Hepatocyte (in vitro differentiated cells): ENCODE data around the gene ACYP2. TPM values are rescaled to one million over a fixed set of nuclear protein-coding genes. Genes with fewer than 3 reads are reported as not detected.

ENCODE experiments used
- DNase-seq: peaks from one replicate; pipeline ENCODE4 v3.0.0-alpha.2; 2016; ENCODE audit warnings: low spot score
- H2AFZ ChIP-seq: fragments of 200-600 bp; sonication (generic); 2 replicates; pipeline ENCODE4 v1.6.0; 2016; ENCODE audit warnings: antibody characterized with exemption, mild to moderate bottlenecking
- H3K27ac ChIP-seq: fragments of 200-600 bp; sonication (generic); 2 replicates; pipeline ENCODE4 v1.5.1; 2016; ENCODE audit warnings: mild to moderate bottlenecking
- H3K27me3 ChIP-seq: fragments of 200-600 bp; sonication (generic); 2 replicates; pipeline ENCODE4 v1.6.1; 2016
- H3K36me3 ChIP-seq: fragments of 200-600 bp; sonication (generic); replicated peaks from 2 replicates; pipeline ENCODE4 v1.5.1; 2016; ENCODE audit warnings: low read depth; ENCODE audit not compliant: insufficient read depth
- H3K4me1 ChIP-seq: fragments of 200-600 bp; sonication (generic); 2 replicates; pipeline ENCODE4 v1.5.1; 2016; ENCODE audit warnings: mild to moderate bottlenecking, moderate library complexity; ENCODE audit not compliant: insufficient read depth
- H3K4me2 ChIP-seq: fragments of 200-600 bp; sonication (generic); 2 replicates; pipeline ENCODE4 v1.6.0; 2016
- H3K4me3 ChIP-seq: fragments of 200-600 bp; sonication (generic); 2 replicates; pipeline ENCODE4 v1.5.1; 2016; ENCODE audit warnings: mild to moderate bottlenecking
- H3K79me2 ChIP-seq: fragments of 200-600 bp; sonication (generic); 2 replicates; pipeline ENCODE4 v1.6.0; 2017; ENCODE audit warnings: mild to moderate bottlenecking
- H3K9me2 ChIP-seq: fragments of 200-600 bp; sonication (generic); replicated peaks from 2 replicates; pipeline ENCODE4 v1.6.0; 2017; ENCODE audit warnings: mild to moderate bottlenecking; ENCODE audit not compliant: insufficient read depth
- H3K9me3 ChIP-seq: fragments of 200-600 bp; sonication (generic); 2 replicates; pipeline ENCODE4 v1.5.1; 2016; ENCODE audit warnings: low read depth, mild to moderate bottlenecking
- H4K20me1 ChIP-seq: fragments of 200-600 bp; sonication (generic); 2 replicates; pipeline ENCODE4 v1.6.0; 2016; ENCODE audit warnings: mild to moderate bottlenecking; ENCODE audit not compliant: insufficient read depth, poor library complexity, severe bottlenecking
- EZH2 ChIP-seq: fragments of 200-600 bp; sonication (generic); IDR thresholded peaks from 2 replicates; pipeline ENCODE4 v1.6.1; 2016; ENCODE audit warnings: antibody characterized with exemption, mild to moderate bottlenecking, borderline replicate concordance
- EZH2phosphoT487 ChIP-seq: fragments of 200-600 bp; sonication (generic); IDR thresholded peaks from one replicate; pipeline ENCODE4 v1.6.1; 2018; ENCODE audit warnings: antibody characterized with exemption, mild to moderate bottlenecking, low read depth, moderate library complexity; ENCODE audit not compliant: unreplicated experiment, severe bottlenecking
- WGBS: methylation state at CpG from one replicate; pipeline ENCODE4 v1.1.6; 2016; ENCODE audit warnings: low lambda C conversion rate; ENCODE audit errors: missing lambda C conversion rate; 5-methylcytosine and 5-hydroxymethylcytosine counted together
- polyA plus RNA-seq: library from polyadenylated mRNA; unstranded; fragments of >200 nt; fragmentation: Nextera tagmentation; extraction: Ambion mirVana; gene quantifications from 2 replicates; pipeline ENCODE4 v1.2.1, GENCODE V29; 2016
- total RNA-seq: library from RNA; depleted of rRNA; stranded (reverse); fragments of >200 nt; gene quantifications from 2 replicates; pipeline ENCODE4 v1.2.3, GENCODE V29; 2014
- TF ChIP-seq, protein P1 (sequence below): fragments of 200-600 bp; sonication (generic); IDR thresholded peaks from 2 replicates; pipeline ENCODE4 v1.5.1; 2016; ENCODE audit warnings: antibody characterized with exemption, mild to moderate bottlenecking; ENCODE audit not compliant: poor library complexity

ACYP2 gene
- total and polyA plus RNA-seq, 2 experiments from 2014 or later, result 22.5 to 30.9 TPM

DNA sequence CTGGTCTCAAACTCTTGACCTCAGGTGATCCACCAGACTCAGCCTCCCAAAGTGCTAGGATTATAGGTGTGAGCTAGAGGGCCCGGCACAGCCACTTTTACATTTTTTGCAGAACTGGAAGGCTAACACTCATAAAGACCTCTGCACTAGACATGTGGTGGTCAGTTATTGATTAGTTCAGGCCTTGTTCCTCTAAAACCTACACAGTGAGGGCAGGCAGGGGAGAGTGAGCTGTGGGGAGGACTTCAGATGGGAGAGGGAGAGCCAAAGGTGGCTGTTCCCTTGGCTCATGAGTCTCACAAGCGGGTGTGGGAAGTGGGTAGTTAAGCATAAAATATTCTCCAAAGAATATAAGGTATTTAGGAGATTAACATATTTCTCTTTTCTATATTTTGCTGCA, 29.3 kb upstream of the ACYP2 start:
- Histone ChIP-seq H3K9me2 (no peaks in the 10 kb centered on the region), H2AFZ (no peak overlapping the region), H3K4me3 (no peak overlapping the region), H3K27ac (no peak overlapping the region), H3K4me1 (peaks cover 11% of the 10 kb centered on the region), H3K4me2 (no peak overlapping the region), H4K20me1 (no peaks in the 10 kb centered on the region), H3K9me3 (no peaks in the 10 kb centered on the region), H3K79me2 (no peaks in the 10 kb centered on the region), H3K36me3 (no peaks in the 10 kb centered on the region), H3K27me3 (no peaks in the 10 kb centered on the region)
- no peak for DNase-seq
- TF ChIP-seq EZH2 (no peak), EZH2phosphoT487 (no peak)
- TF ChIP-seq, protein P1, sequence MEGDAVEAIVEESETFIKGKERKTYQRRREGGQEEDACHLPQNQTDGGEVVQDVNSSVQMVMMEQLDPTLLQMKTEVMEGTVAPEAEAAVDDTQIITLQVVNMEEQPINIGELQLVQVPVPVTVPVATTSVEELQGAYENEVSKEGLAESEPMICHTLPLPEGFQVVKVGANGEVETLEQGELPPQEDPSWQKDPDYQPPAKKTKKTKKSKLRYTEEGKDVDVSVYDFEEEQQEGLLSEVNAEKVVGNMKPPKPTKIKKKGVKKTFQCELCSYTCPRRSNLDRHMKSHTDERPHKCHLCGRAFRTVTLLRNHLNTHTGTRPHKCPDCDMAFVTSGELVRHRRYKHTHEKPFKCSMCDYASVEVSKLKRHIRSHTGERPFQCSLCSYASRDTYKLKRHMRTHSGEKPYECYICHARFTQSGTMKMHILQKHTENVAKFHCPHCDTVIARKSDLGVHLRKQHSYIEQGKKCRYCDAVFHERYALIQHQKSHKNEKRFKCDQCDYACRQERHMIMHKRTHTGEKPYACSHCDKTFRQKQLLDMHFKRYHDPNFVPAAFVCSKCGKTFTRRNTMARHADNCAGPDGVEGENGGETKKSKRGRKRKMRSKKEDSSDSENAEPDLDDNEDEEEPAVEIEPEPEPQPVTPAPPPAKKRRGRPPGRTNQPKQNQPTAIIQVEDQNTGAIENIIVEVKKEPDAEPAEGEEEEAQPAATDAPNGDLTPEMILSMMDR, result no peak
- WGBS, result 89% methylated on average over 2 of the region's 2 CpGs

DNA sequence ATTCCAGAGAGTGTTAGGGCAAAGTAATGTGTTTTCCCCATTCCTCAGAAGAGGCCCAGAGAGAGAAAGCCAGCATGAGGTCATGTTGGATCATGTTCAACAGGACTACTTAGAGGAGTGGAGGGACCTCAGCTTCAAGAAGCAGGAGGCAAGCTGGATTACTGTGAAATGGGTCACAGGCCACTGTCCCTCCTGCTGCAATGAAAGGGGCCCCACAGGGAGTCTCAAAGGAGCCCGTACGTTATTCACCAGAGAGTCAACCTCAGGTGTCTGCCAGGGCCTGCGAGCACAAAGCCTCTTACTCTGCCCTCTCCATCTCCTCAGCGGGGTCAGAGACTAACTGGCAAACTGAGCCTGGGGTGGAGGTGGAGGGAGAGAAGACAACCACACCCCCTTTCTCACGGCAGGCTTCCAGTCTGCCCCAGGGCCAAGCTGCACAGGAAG, 27.2 kb upstream of the ACYP2 start:
- peak; percentile 20 for DNase-seq
- Histone ChIP-seq H3K27ac (peak overlapping the region; percentile 5), H2AFZ (no peak overlapping the region), H3K9me3 (no peaks in the 10 kb centered on the region), H3K27me3 (no peaks in the 10 kb centered on the region), H4K20me1 (no peaks in the 10 kb centered on the region), H3K9me2 (no peaks in the 10 kb centered on the region), H3K79me2 (no peaks in the 10 kb centered on the region), H3K4me1 (peaks cover 11% of the 10 kb centered on the region), H3K36me3 (no peaks in the 10 kb centered on the region), H3K4me3 (no peak overlapping the region), H3K4me2 (peak overlapping the region; percentile 62)
- 51% methylated on average over 5 of the region's 5 CpGs for WGBS
- no peak for TF ChIP-seq EZH2phosphoT487
- TF ChIP-seq, protein P1, result no peak
- no peak for TF ChIP-seq EZH2

DNA sequence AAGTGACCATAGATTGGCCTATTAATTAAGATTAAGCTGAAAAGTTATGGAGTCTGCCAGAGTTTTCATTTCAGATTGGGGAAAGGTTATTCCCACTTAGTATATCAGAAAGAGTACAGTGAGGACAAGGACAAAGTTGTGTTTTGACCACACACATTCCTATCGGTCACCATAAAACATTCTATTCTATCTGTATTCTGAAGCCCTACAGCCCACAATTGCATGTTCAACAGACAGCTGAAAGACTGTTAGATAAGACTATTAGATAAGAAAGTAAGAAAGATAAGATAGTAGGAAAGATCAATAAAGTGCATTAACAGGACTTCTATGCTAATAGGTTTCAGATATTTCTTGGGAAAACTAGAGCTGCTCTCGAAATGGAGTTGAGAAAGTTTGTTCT, 26.7 kb upstream of the ACYP2 start:
- Histone ChIP-seq H3K36me3 (no peaks in the 10 kb centered on the region), H2AFZ (no peak overlapping the region), H3K27ac (peak overlapping the region; percentile 5), H3K4me2 (peak overlapping the region; percentile 62), H3K27me3 (no peaks in the 10 kb centered on the region), H3K79me2 (no peaks in the 10 kb centered on the region), H3K4me1 (peaks cover 11% of the 10 kb centered on the region), H3K9me2 (no peaks in the 10 kb centered on the region), H4K20me1 (no peaks in the 10 kb centered on the region), H3K4me3 (no peak overlapping the region), H3K9me3 (no peaks in the 10 kb centered on the region)
- 15% methylated on average over 2 of the region's 2 CpGs for WGBS
- no peak for DNase-seq
- TF ChIP-seq, protein P1, result no peak
- TF ChIP-seq EZH2 (no peak), EZH2phosphoT487 (no peak)

DNA sequence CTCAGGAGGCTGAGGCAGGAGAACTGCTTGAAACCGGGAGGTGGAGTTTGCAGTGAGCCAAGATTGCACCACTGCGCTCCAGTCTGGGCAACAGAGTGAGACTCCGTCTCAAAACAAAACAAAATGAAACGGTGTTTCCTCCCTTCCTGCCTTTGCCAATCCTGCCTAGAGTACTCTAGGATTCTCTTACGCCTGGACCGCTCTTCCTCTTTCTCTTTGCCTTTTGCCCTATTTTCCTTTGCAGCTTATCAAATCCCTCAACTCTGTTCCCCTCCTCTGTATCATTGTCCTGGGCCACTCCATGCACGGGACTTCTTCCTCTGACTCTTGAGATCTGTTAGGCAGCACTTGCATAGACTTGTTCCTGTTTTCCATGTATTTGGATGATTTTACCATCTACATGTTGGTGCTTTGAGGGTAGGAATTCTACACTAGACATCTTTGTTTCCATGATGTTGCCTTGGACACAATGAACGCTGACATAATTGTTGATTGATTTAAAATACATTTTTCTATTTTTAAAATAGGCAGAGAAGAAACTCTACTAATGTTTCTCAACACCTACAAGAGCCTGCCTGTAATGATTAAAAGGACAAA, 24.8 kb upstream of the ACYP2 start:
- no peak overlapping the region for H3K4me3 ChIP-seq
- H3K4me1 ChIP-seq, result peaks cover 11% of the 10 kb centered on the region
- no peaks in the 10 kb centered on the region for H3K27me3 ChIP-seq
- H4K20me1 ChIP-seq, result no peaks in the 10 kb centered on the region
- no peak overlapping the region for H2AFZ ChIP-seq
- H3K9me2 ChIP-seq, result no peaks in the 10 kb centered on the region
- H3K27ac ChIP-seq, result no peak overlapping the region
- no peaks in the 10 kb centered on the region for H3K79me2 ChIP-seq
- no peaks in the 10 kb centered on the region for H3K36me3 ChIP-seq
- TF ChIP-seq EZH2, result no peak
- no peak for TF ChIP-seq EZH2phosphoT487
- TF ChIP-seq, protein P1, result no peak
- 89% methylated on average over 8 of the region's 8 CpGs for WGBS
- H3K4me2 ChIP-seq, result no peak overlapping the region
- H3K9me3 ChIP-seq, result no peaks in the 10 kb centered on the region
- DNase-seq, result no peak
